ENCODE measurements around the gene ENG. TPM values are rescaled to one million over a fixed set of nuclear protein-coding genes. Genes with fewer than 3 reads are reported as not detected.

Gene ENG
- total RNA-seq, 1 experiment from 2014 or later: 0.76 TPM

- H3K9me2 ChIP-seq (ENCODE audit: insufficient read depth): no peaks in the 10 kb centered on the region
- H3K36me3 ChIP-seq (ENCODE audit: control insufficient read depth in 1 of 2, insufficient read depth in 2 of 2, low read length in 2 of 2): peaks cover 0 to 13% of the 10 kb centered on the region in 2 experiments; a peak in 1 of 4 replicates
- peak overlapping the region; percentile 96 for H3K4me2 ChIP-seq (ENCODE audit: low read length)
- H4K20me1 ChIP-seq (ENCODE audit: insufficient read depth): peaks cover 4% of the 10 kb centered on the region; the same call in 1 of the 2 replicates
- peak overlapping the region; percentile 43 to 73 for H3K4me3 ChIP-seq (replicated peaks in 1 of 2; ENCODE audit: low read depth in 1 of 2, low read length in 2 of 2)
- ATAC-seq (no peak), DNase-seq (ENCODE audit: low read depth, low spot score) (no peak)
- ChIA-PET CTCF (interaction anchor here (1.4 to 2.0 kb wide), 3 partner anchors 9 to 119 kb away, joined by 3 to 6 read pairs (median 4); partner anchors contain the start of gene TOR2A), POLR2A (interaction anchor here (0.9 to 1.1 kb wide), 3 partner anchors 10 to 65 kb away, joined by 3 to 6 read pairs (median 3); no protein-coding TSS in a partner anchor), RAD21 (ENCODE audit: low non-redundant PET in 1 of 2, low total read pairs in 2 of 2, uncharacterized antibody in 2 of 2, unreplicated experiment in 2 of 2) (no interaction called here)
- no peaks in the 10 kb centered on the region for H3K27me3 ChIP-seq (ENCODE audit: insufficient read depth, low read length)
- H3K27ac ChIP-seq (ENCODE audit: low read depth, low read length): peak overlapping the region; percentile 54
- H3K9ac ChIP-seq (ENCODE audit: low read length): peak overlapping the region; percentile 86
- H3K9me3 ChIP-seq (ENCODE audit: control insufficient read depth in 1 of 2, insufficient read depth in 1 of 2, low read depth in 1 of 2, low read length in 2 of 2): no peaks in the 10 kb centered on the region
- peaks cover 35% of the 10 kb centered on the region for H3K79me2 ChIP-seq (ENCODE audit: insufficient read depth, low read length)
- H3K4me1 ChIP-seq (ENCODE audit: control insufficient read depth in 1 of 2, insufficient read depth in 2 of 2, low read length in 2 of 2): peaks cover 19 to 27% of the 10 kb centered on the region in 2 experiments
- BruUV-seq (replicated peaks): TSS peak; percentile 88
- peak overlapping the region; percentile 76 for H2AFZ ChIP-seq (ENCODE audit: low read depth, low read length, poor library complexity, severe bottlenecking)
- TF ChIP-seq, protein P1, sequence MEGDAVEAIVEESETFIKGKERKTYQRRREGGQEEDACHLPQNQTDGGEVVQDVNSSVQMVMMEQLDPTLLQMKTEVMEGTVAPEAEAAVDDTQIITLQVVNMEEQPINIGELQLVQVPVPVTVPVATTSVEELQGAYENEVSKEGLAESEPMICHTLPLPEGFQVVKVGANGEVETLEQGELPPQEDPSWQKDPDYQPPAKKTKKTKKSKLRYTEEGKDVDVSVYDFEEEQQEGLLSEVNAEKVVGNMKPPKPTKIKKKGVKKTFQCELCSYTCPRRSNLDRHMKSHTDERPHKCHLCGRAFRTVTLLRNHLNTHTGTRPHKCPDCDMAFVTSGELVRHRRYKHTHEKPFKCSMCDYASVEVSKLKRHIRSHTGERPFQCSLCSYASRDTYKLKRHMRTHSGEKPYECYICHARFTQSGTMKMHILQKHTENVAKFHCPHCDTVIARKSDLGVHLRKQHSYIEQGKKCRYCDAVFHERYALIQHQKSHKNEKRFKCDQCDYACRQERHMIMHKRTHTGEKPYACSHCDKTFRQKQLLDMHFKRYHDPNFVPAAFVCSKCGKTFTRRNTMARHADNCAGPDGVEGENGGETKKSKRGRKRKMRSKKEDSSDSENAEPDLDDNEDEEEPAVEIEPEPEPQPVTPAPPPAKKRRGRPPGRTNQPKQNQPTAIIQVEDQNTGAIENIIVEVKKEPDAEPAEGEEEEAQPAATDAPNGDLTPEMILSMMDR (IDR thresholded peaks at IDR 0.05 in 2 of 3, conservative IDR thresholded peaks at IDR 0.05 in 1 of 3; ENCODE audit: borderline replicate concordance in 1 of 3, insufficient read depth in 1 of 3, low read depth in 2 of 3, low read length in 2 of 3): peak in 2 of 3 experiments; percentile 39 to 40; a peak in 2 of 6 replicates
- no peak for TF ChIP-seq ELF1 (IDR thresholded peaks at IDR 0.05; ENCODE audit: borderline replicate concordance, low read depth)
- intact Hi-C loops (cut with micrococcal nuclease): loop anchor here (2.0 kb wide), 1 partner anchor 117 kb away; no protein-coding TSS in a partner anchor
These were observed 52.4 kb downstream of the ENG start for GRCh38 chr9:127801955-127802575.

GRCh38 chr9:127796852-127797370, 57.5 kb downstream of the ENG start:
- no peak overlapping the region for H3K9ac ChIP-seq (ENCODE audit: low read length)

More at GRCh38 chr9:127796852-127797370, 57.5 kb downstream of the ENG start:
- H3K9me2 ChIP-seq (ENCODE audit: insufficient read depth): no peaks in the 10 kb centered on the region
- peaks cover 0 to 7% of the 10 kb centered on the region in 2 experiments; a peak in 1 of 4 replicates for H3K36me3 ChIP-seq (ENCODE audit: control insufficient read depth in 1 of 2, insufficient read depth in 2 of 2, low read length in 2 of 2)
- no TSS peak for BruUV-seq (replicated peaks)
- TF ChIP-seq ZFX (IDR thresholded peaks at IDR 0.05) (no peak), REST (IDR thresholded peaks at IDR 0.05; ENCODE audit: low read depth) (no peak), EZH2phosphoT487 (IDR thresholded peaks at IDR 0.05; ENCODE audit: borderline replicate concordance) (no peak)
- TF ChIP-seq, protein P1 (IDR thresholded peaks at IDR 0.05 in 2 of 3, conservative IDR thresholded peaks at IDR 0.05 in 1 of 3; ENCODE audit: borderline replicate concordance in 1 of 3, insufficient read depth in 1 of 3, low read depth in 2 of 3, low read length in 2 of 3): no peak
- TF ChIP-seq, protein P2, sequence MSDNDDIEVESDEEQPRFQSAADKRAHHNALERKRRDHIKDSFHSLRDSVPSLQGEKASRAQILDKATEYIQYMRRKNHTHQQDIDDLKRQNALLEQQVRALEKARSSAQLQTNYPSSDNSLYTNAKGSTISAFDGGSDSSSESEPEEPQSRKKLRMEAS (IDR thresholded peaks at IDR 0.05): no peak
- no peak overlapping the region for H3K4me2 ChIP-seq (ENCODE audit: low read length)
- H2AFZ ChIP-seq (ENCODE audit: low read depth, low read length, poor library complexity, severe bottlenecking): no peak overlapping the region
- ChIA-PET RAD21 (ENCODE audit: low non-redundant PET in 1 of 2, low total read pairs in 2 of 2, uncharacterized antibody in 2 of 2, unreplicated experiment in 2 of 2) (interaction anchor here in 1 of 2 experiments (0.7 kb wide), 1 partner anchor 208 kb away, joined by 3 read pairs; no protein-coding TSS in a partner anchor), CTCF (interaction anchor here (1.3 kb wide), 1 partner anchor 73 kb away, joined by 7 read pairs; no protein-coding TSS in a partner anchor), POLR2A (no interaction called here)
- DNase-seq (ENCODE audit: low read depth, low spot score): no peak
- ATAC-seq: no peak
- H3K27ac ChIP-seq (ENCODE audit: low read depth, low read length): no peak overlapping the region
- no peak overlapping the region for H3K4me3 ChIP-seq (replicated peaks in 1 of 2; ENCODE audit: low read depth in 1 of 2, low read length in 2 of 2)
- H3K9me3 ChIP-seq (ENCODE audit: control insufficient read depth in 1 of 2, insufficient read depth in 1 of 2, low read depth in 1 of 2, low read length in 2 of 2): no peaks in the 10 kb centered on the region
- no peaks in the 10 kb centered on the region for H3K27me3 ChIP-seq (ENCODE audit: insufficient read depth, low read length)
- H3K79me2 ChIP-seq (ENCODE audit: insufficient read depth, low read length): no peaks in the 10 kb centered on the region
- no peaks in the 10 kb centered on the region for H4K20me1 ChIP-seq (ENCODE audit: insufficient read depth)
- H3K4me1 ChIP-seq (ENCODE audit: control insufficient read depth in 1 of 2, insufficient read depth in 2 of 2, low read length in 2 of 2): peaks cover 28 to 29% of the 10 kb centered on the region in 2 experiments
- intact Hi-C loops (cut with micrococcal nuclease): no loop called here
